Stimulated activated CD8-positive, alpha-beta memory T cell treated with anti-CD3 and anti-CD28 coated beads, Interleukin-4, amount 100 ng/mL, for 48 hours (primary cell): ENCODE results near the gene CRYBB3.
"Not testable (repeated sequence)": the region's sequence is repeated elsewhere in the genome, so short reads cannot be mapped to it uniquely, and the experiment has no call there.

ENCODE experiments used
- DNase-seq: peaks from one replicate; pipeline ENCODE4 v3.0.0-alpha.2; 2020

The CRYBB3 gene

GRCh38 chr22:25207553-25208157 lies 8.0 kb downstream of the CRYBB3 start:
- no peak for DNase-seq

DNA sequence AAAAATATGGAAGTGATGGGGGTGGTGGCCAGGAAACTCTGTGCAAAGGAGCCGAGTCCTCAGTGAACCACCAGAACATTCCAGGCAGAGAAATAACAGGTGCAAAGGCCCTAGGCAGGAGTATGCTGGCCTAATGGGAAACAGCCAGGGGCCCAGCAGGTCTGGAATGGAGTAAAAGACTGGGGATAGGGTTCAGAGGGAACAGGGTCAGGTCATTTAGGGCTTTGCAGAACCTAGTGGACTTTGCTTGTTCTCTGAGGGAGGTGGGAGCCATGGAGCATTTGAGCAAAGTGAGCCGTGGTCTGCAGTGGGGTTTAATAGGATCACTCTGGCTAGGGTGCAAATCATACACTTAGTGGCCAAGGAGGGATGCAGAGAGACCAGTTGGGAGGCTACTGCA lies 8.7 kb downstream of the CRYBB3 start:
- no peak for DNase-seq

DNA sequence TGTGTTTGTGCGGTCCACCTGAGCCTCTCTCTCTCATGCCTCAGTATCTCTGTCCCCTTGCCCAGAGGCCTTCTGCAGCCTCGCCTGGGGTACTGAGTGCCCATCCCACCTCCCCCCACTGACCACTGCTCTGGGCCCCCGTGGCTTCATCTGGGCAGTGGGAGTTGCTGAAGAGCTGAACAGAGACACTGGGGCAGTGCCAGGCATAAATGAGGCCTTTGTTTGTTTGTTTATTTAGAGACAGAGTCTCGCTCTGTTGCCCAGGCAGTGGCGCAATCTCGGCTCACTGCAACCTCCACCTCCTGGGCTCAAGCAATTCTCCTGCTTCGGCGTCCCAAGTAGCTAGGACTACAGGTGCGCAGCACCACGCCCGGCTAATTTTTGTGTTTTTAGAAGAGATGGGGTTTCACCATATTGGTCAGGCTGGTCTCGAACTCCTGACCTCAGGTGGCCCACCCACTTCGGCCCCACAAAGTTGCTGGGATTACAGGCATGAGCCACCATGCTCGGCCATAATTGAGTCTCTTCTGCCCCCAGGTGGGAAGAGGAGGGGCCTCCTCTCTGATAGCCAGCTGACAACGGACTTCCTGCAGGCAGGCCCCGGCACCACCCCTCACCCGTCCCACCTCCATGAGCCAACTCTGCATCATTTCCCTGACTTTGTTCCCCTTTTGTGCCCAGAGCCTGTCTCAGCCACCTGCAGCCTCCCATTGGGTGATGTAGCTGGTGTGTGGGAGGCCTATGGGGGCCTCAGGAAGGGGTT lies 9.3 kb downstream of the CRYBB3 start:
- no peak for DNase-seq

DNA sequence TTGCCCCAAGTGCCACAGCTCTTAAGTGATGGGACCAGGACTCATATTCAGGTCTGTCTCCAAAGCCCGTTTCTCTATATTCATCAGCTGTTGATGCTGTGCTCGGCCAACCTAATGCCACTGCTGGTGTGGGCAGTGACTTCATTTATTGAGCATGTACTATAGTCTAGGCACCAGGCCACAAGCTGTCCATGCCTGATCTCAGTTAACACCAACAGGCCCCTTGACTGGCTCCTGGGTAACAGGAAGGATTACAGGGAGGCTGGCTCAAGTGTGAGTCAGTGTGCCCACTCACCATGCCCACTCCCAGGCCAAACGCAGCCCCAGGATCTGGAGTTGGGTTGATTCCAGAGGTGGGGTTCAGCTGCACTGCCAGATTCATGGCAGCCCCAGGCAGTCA lies 11.1 kb downstream of the CRYBB3 start:
- no peak for DNase-seq

- DNase-seq: no peak
These were observed 12.7 kb downstream of the CRYBB3 start for GRCh38 chr22:25212337-25212736.

DNA sequence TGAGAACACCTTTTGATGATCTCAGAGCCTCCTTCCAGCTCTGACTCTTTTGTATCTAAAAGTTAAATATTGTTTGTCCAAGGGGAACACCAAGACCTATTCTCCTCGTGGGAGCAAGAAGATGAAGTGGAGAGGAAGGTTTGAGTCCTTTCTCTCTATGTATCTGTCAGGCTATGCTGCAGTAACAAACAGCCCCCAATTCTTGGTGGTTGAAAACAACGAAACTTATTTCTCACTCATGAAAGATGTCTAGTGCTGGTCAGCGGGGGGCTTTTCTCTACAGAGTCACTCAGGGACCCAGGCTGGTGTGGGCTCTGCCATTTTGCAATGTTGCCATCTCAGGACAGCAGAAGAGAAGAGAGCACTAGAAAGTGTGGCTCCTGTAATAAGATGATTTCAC lies 13.6 kb downstream of the CRYBB3 start:
- no peak for DNase-seq

- DNase-seq: no peak
These were observed 16.6 kb downstream of the CRYBB3 start for GRCh38 chr22:25216230-25216629.

- no peak for DNase-seq
These were observed 19.6 kb downstream of the CRYBB3 start, which contains the start of gene CRYBB2 for GRCh38 chr22:25219211-25219689. TSS of gene CRYBB2 (plus strand) at chr22:25219639. CDS start at chr22:25221430, 1,791 bp downstream.

DNA sequence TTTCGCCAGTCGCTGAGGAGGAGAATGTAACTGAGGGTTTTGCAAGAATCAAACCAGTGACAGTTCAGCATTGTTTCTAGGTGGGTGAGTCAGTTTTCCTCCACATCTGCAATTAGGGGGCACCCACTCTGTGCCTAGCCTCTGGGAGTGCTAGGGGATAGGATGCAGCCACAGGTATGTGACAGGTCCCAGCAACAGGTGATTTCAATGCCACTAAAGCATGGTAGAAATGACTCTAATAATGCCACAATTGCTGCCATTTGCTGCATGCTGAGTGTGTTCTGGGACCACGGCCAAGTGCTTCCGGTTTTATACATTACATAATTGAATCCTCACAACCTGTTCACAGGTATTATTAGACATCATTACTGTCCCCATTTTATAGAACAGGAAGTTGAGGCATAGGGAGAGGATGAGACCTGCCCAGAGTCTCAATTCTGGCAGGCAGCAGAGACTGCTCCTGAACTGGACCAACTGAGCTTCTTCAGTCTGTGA lies 20.3 kb downstream of the CRYBB3 start:
- no peak for DNase-seq

DNA sequence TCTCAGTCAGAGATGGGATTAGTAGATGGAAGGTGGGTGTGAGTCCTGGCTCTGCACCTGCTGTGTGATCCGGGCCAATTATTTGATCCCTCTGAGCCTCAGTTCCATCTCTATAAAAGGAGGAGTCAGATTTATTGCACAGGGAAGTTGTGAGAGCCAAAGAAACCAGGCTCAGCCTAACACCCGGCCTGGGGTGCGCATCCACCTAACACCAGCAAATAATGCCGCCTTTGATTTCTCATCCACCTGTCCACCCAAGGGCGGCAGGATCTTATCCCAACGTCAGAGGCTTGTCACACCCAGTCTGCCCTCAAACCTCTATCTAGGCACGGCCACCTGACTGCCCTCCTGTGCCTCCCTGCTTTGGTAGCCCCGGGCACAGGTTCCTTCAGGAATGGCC lies 22.1 kb downstream of the CRYBB3 start:
- no peak for DNase-seq

GRCh38 chr22:25223269-25223850 lies 23.7 kb downstream of the CRYBB3 start:
- DNase-seq: no peak

DNA sequence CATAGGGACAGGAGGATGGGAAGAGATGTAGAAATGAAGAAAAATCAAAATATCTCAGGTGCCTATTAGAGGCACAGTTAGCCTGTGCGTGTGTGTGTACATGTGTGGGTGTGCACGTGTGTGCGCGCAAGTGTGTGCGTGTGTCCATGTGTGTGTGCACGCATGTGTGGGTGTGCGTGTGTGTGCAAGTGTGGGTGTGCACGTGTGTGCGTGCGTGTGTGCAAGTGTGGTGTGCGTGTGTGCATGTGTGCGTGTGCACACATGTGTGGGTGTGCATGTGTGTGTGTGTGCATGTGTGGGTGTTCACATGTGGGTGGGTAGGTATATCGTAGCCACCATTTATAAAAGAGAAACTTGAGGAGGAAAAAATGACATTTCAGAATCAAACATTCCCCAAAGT lies 29.2 kb downstream of the CRYBB3 start:
- no peak for DNase-seq

- DNase-seq: not testable (repeated sequence)
These were observed 31.1 kb downstream of the CRYBB3 start for GRCh38 chr22:25230760-25231159.

- no peak for DNase-seq
These were observed 32.6 kb downstream of the CRYBB3 start for GRCh38 chr22:25232301-25232700.

DNA sequence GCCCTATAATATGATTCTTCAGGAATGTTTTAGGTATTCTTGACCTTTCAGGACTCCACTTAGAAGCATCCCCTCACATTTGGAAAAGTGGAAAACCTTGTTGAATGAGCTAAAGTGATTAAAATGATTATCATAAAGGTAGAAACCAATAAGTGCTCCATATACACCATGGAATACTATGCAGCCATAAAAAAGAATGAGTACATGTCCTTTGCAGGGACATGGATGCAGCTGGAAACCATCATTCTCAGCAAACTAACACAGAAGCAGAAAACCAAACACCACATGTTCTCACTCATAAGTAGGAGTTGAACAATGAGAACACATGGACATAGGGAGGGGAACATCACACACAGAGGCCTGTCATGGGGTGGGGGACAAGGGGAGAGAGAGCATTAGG lies 34.0 kb downstream of the CRYBB3 start:
- DNase-seq: not testable (repeated sequence)

- DNase-seq: peak; percentile 86
These were observed 36.1 kb downstream of the CRYBB3 start for GRCh38 chr22:25235547-25236290.

DNA sequence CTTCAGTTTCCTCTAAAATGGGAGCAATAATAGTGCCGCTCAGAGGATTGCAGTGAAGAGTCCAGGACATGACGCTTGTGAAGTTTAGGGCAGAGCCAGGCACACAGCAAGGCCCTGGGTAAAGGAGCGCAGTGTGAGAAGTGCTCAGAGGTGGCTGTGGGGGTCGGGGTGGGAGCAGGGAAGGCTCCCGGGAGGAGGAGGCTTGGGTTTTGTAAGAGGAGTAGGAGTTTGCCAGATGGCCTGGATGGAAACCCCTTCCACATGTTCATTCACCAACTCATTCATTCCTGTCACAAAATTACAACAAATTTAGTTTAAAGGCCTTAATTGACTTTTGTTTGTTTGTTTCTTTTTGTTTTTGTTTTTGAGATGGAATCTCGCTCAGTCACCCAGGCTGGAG lies 36.8 kb downstream of the CRYBB3 start:
- DNase-seq: no peak

- no peak for DNase-seq
These were observed 37.8 kb downstream of the CRYBB3 start for GRCh38 chr22:25237503-25237902.

GRCh38 chr22:25238058-25238457 lies 38.4 kb downstream of the CRYBB3 start:
- DNase-seq: not testable (repeated sequence)

- not testable (repeated sequence) for DNase-seq
These were observed 55.5 kb downstream of the CRYBB3 start for GRCh38 chr22:25255169-25255568.
